Measurements from ENCODE around the gene UBL4A.

The UBL4A gene

GRCh38 chrX:154481911-154482601, 4.4 kb downstream of the UBL4A start:
- no peak for DNase-seq

- DNase-seq: no peak
These were observed 5.2 kb downstream of the UBL4A start for GRCh38 chrX:154481195-154481594.

GRCh38 chrX:154478728-154479622, 7.4 kb downstream of the UBL4A start, which contains the start of gene LAGE3:
Gene LAGE3, minus strand, starts transcription at chrX:154479281. Its CDS starts 366 bp downstream, at chrX:154478915.
- DNase-seq: peak; percentile 86

GRCh38 chrX:154477891-154478477, 8.4 kb downstream of the UBL4A start:
- no peak for DNase-seq

GRCh38 chrX:154476821-154477220, 9.6 kb downstream of the UBL4A start:
- DNase-seq: no peak

- no peak for DNase-seq
These were observed 12.7 kb downstream of the UBL4A start for GRCh38 chrX:154473683-154474082.

GRCh38 chrX:154472685-154473632, 13.5 kb downstream of the UBL4A start:
- no peak for DNase-seq

GRCh38 chrX:154471839-154472684, 14.4 kb downstream of the UBL4A start:
- no peak for DNase-seq

- DNase-seq: no peak
These were observed 15.4 kb downstream of the UBL4A start for GRCh38 chrX:154470914-154471568.

- DNase-seq: no peak
These were observed 16.0 kb downstream of the UBL4A start for GRCh38 chrX:154470434-154470833.

GRCh38 chrX:154469880-154470279, 16.5 kb downstream of the UBL4A start:
- no peak for DNase-seq

GRCh38 chrX:154469114-154469513, 17.3 kb downstream of the UBL4A start:
- no peak for DNase-seq

- no peak for DNase-seq
These were observed 18.2 kb downstream of the UBL4A start for GRCh38 chrX:154468217-154468616.

GRCh38 chrX:154467556-154467955, 18.9 kb downstream of the UBL4A start:
- no peak for DNase-seq

GRCh38 chrX:154466907-154467306, 19.5 kb downstream of the UBL4A start:
- DNase-seq: no peak

GRCh38 chrX:154466036-154466435, 20.4 kb downstream of the UBL4A start:
- no peak for DNase-seq

- no peak for DNase-seq
These were observed 20.8 kb downstream of the UBL4A start for GRCh38 chrX:154465601-154466000.

GRCh38 chrX:154464806-154465365, 21.5 kb downstream of the UBL4A start:
- DNase-seq: no peak

- DNase-seq: no peak
These were observed 22.7 kb downstream of the UBL4A start for GRCh38 chrX:154463611-154464220.

GRCh38 chrX:154462396-154462795, 24.0 kb downstream of the UBL4A start:
- DNase-seq: no peak
